Gastrocnemius medialis (tissue), 4 donors: ENCODE data around the gene EYA4. TPM values are rescaled to one million over a fixed set of nuclear protein-coding genes. Genes with fewer than 3 reads are reported as not detected.
A peak's percentile ranks its signal among the peaks of the same experiment; 100 is the strongest.

Source experiments
- ATAC-seq, 2 donors: fragments of 150-250 bp; one replicate each; pipeline ENCODE4 v1.9.1; 2016
- DNase-seq, 2 donors: peaks; one replicate each; pipeline ENCODE4 v3.0.0-alpha.2; 2019
- H3K27ac ChIP-seq, 4 donors: fragments of 200-600 bp; sonication (generic); 1 replicate in 1 of 4; 2 replicates in 3 of 4; pipeline ENCODE4 v1.5.1; 2016 to 2018; ENCODE audit warnings: mild to moderate bottlenecking in 2 of 4, moderate library complexity in 1 of 4
- H3K27me3 ChIP-seq, 3 donors: fragments of 200-600 bp; sonication (generic) in 2 of 3; 1 replicate in 1 of 3; 2 replicates in 2 of 3; pipeline versions ENCODE4 v1.5.1 to v1.6.0; 2016 to 2019; ENCODE audit warnings: mild to moderate bottlenecking in 1 of 3, moderate library complexity in 1 of 3
- H3K36me3 ChIP-seq, 2 donors: fragments of 200-600 bp; sonication (generic) in 1 of 2; one replicate each; pipeline ENCODE4 v1.5.1; 2017 to 2018
- H3K4me1 ChIP-seq, 2 donors: fragments of 200-600 bp; sonication (generic) in 1 of 2; one replicate each; pipeline ENCODE4 v1.5.1; 2016 to 2017; ENCODE audit warnings: mild to moderate bottlenecking in 2 of 2
- H3K4me3 ChIP-seq, 4 donors: fragments of 200-600 bp; sonication (generic) in 3 of 4; 1 replicate in 1 of 4; 2 replicates in 3 of 4; pipeline ENCODE4 v1.5.1; 2016 to 2019; ENCODE audit warnings: mild to moderate bottlenecking in 2 of 4
- H3K9me3 ChIP-seq, 3 donors: fragments of 200-600 bp; sonication (generic) in 2 of 3; 1 replicate in 1 of 3; 2 replicates in 2 of 3; pipeline ENCODE4 v1.5.1; 2016 to 2019
- POLR2A ChIP-seq, 2 donors: fragments of 450-650 bp; IDR thresholded peaks; one replicate each; pipeline ENCODE4 v1.6.1; 2017; ENCODE audit warnings: antibody characterized with exemption in 2 of 2, mild to moderate bottlenecking in 2 of 2, moderate library complexity in 2 of 2
- in situ Hi-C, 4 donors: fragments of 200-750 bp; cut with MboI; loops; one replicate each; pipeline versions ENCODE4 v1.15.0 to v1.8.0; 2017; ENCODE audit warnings: low sequenced_read_pairs in 4 of 4
- intact Hi-C: fragments of 100-400 bp; cut with DNase I; formaldehyde crosslinking; loops from one replicate; pipeline ENCODE4 v1.15.1; 2023; ENCODE audit warnings: low total_unique reads
- total RNA-seq, 4 donors: library from RNA; depleted of rRNA; stranded (reverse); fragments of >200 nt; gene quantifications; one replicate each; pipeline versions ENCODE4 v1.1.0 to v1.2.3, GENCODE V29; 2016
- TF ChIP-seq, protein P1 (sequence below), 5 experiments: fragments of 450-650 bp in 3 of 5; fragments of 200-600 bp in 2 of 5; sonication (generic) in 2 of 5; IDR thresholded peaks in 4 of 5; conservative IDR thresholded peaks in 1 of 5; 1 replicate in 4 of 5; 2 replicates in 1 of 5; pipeline ENCODE4 v1.5.1; 2016 to 2019; ENCODE audit warnings: antibody characterized with exemption in 5 of 5, mild to moderate bottlenecking in 3 of 5, moderate library complexity in 3 of 5

The EYA4 gene
- total RNA-seq, 4 donors from 2014 or later = 33.7 to 110 (median 62.1) TPM

DNA sequence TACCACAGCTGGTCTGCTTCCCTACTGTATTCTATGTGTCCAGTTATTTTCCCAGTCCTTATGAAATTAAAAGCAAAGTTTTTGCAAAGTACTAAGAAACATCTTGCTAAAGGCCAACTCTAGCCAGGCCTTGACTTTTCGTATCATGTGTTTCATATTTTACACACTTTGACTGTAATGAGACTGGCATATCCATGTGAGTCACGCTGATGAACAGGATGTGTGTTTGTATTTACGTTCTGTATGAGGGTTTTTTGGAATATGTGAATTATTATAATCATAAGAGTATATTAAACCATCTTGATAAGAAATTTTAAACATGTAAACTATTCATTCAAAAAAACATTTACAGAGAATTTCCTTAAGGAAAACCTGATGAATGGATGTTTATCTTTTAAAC, 59.7 kb downstream of the EYA4 start:
- in situ Hi-C loops (no loop called here), intact Hi-C loops (no loop called here)
- ATAC-seq (no peak), DNase-seq (no peak)
- TF ChIP-seq, protein P1, sequence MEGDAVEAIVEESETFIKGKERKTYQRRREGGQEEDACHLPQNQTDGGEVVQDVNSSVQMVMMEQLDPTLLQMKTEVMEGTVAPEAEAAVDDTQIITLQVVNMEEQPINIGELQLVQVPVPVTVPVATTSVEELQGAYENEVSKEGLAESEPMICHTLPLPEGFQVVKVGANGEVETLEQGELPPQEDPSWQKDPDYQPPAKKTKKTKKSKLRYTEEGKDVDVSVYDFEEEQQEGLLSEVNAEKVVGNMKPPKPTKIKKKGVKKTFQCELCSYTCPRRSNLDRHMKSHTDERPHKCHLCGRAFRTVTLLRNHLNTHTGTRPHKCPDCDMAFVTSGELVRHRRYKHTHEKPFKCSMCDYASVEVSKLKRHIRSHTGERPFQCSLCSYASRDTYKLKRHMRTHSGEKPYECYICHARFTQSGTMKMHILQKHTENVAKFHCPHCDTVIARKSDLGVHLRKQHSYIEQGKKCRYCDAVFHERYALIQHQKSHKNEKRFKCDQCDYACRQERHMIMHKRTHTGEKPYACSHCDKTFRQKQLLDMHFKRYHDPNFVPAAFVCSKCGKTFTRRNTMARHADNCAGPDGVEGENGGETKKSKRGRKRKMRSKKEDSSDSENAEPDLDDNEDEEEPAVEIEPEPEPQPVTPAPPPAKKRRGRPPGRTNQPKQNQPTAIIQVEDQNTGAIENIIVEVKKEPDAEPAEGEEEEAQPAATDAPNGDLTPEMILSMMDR (IDR thresholded peaks at IDR 0.05 in 4 of 5, conservative IDR thresholded peaks at IDR 0.05 in 1 of 5) = no peak
- no peak for TF ChIP-seq POLR2A (IDR thresholded peaks at IDR 0.05)
- Histone ChIP-seq H3K9me3 (no peaks in the 10 kb centered on the region), H3K4me1 (peaks cover 59 to 80% of the 10 kb centered on the region in 2 donors), H3K27ac (no peak overlapping the region), H3K4me3 (no peak overlapping the region), H3K36me3 (no peaks in the 10 kb centered on the region), H3K27me3 (no peaks in the 10 kb centered on the region)

DNA sequence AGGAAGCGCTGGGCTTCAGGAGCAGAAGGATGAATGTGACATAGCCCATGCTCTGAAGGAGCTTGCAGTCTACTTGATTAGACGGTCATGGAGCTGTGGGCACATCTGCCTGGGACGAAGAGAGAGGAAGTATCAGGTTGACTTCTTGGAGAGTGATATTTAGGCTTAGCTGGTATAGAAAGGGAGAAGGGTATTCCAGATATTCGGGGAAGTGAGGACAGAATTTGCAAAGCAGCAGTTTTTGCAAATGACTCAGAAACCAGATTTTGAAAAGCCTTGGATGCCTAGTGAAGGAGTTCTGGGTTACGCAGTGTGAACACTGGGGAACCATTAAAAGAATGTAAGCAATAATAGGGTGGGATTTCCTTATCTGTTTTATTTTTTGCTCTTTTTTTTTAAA, 60.7 kb downstream of the EYA4 start:
- no peak for TF ChIP-seq POLR2A (IDR thresholded peaks at IDR 0.05)
- TF ChIP-seq, protein P1 (IDR thresholded peaks at IDR 0.05 in 4 of 5, conservative IDR thresholded peaks at IDR 0.05 in 1 of 5) = no peak
- intact Hi-C loops = no loop called here
- H3K4me1 ChIP-seq = peaks cover 64 to 76% of the 10 kb centered on the region in 2 donors

DNA sequence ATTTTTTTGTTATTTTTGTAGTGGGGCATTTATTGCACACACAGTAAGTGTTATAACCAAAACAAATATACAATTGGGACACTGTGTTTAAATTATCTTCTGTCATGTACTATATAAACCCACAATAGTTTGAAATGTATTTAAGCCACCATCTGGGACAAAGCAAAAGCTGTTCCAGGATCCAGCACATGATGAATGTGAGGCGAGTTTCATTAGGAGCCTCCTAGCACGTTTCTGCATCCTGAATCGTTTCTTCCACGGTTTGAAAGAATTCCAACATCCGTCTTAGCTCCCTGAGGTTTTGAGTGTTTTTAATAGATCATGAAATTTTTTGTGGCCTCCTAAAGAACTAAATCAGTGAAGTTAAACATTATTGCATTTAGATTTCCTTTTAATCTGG, 65.8 kb downstream of the EYA4 start:
- peaks cover 49% of the 10 kb centered on the region in 2 donors for H3K4me1 ChIP-seq
- TF ChIP-seq, protein P1 (IDR thresholded peaks at IDR 0.05 in 4 of 5, conservative IDR thresholded peaks at IDR 0.05 in 1 of 5) = no peak
- no peak for TF ChIP-seq POLR2A (IDR thresholded peaks at IDR 0.05)
- in situ Hi-C loops (no loop called here), intact Hi-C loops (no loop called here)
- ATAC-seq (no peak), DNase-seq (no peak)
- H3K9me3 ChIP-seq = no peaks in the 10 kb centered on the region
- H3K27ac ChIP-seq = peak overlapping the region in 2 of 4 donors; percentile 4 to 54
- no peaks in the 10 kb centered on the region for H3K36me3 ChIP-seq
- no peaks in the 10 kb centered on the region for H3K27me3 ChIP-seq
- H3K4me3 ChIP-seq = no peak overlapping the region

More for the DNA sequence above, 60.7 kb downstream of the EYA4 start:
- no peaks in the 10 kb centered on the region for H3K36me3 ChIP-seq
- DNase-seq (no peak), ATAC-seq (no peak)
- no peaks in the 10 kb centered on the region for H3K9me3 ChIP-seq
- H3K27ac ChIP-seq = no peak overlapping the region
- in situ Hi-C loops = no loop called here
- no peaks in the 10 kb centered on the region for H3K27me3 ChIP-seq
- no peak overlapping the region for H3K4me3 ChIP-seq

DNA sequence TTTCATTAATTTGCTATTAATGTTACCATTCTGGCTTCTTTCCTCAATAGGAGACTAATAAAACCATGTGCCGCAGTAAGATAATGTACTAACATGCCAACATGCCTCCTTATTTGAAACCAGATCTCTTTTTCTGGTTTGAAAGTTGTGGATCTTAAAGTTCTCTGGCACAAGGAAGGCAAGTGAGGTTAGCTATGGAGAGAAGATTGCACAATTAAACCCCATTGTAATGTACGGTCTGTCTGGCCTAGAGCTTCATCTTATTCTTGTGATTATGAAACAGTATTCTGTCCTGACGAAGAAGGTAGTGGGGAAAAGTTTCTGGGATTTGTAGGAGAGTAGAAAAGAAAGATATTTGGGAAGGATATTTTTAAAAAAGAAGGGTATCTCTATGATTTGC, 68.4 kb downstream of the EYA4 start:
- ATAC-seq (peak; percentile 93 to 94), DNase-seq (no peak)
- peak overlapping the region in 1 of 4 donors; percentile 1 for H3K4me3 ChIP-seq
- H3K27me3 ChIP-seq = no peaks in the 10 kb centered on the region
- intact Hi-C loops = no loop called here
- peak overlapping the region; percentile 6 to 77 (median 48) for H3K27ac ChIP-seq
- no peak for TF ChIP-seq POLR2A (IDR thresholded peaks at IDR 0.05)
- TF ChIP-seq, protein P1 (IDR thresholded peaks at IDR 0.05 in 4 of 5, conservative IDR thresholded peaks at IDR 0.05 in 1 of 5) = no peak
- peaks cover 43 to 45% of the 10 kb centered on the region in 2 donors for H3K4me1 ChIP-seq
- in situ Hi-C loops = no loop called here
- no peaks in the 10 kb centered on the region for H3K36me3 ChIP-seq
- no peaks in the 10 kb centered on the region for H3K9me3 ChIP-seq

DNA sequence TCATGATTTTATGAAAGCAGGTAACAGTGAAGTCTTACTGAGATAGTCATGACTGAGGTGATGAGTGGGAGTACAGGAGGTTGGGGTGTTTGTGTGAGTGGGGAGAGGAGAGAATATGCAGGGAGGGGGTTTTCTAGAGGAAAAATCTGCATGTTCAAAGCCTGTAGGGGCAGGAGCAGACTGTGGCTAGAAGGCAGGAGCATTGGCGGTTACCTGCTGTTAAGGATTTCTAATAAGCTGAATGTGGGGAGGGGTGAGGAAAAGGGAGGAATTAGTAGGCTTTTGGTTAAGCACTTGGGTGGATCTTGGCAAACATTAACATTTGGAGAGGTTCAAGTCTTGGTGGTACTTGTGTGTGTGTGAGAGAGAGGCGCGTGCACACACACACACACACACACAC, 70.8 kb downstream of the EYA4 start:
- in situ Hi-C loops (no loop called here), intact Hi-C loops (no loop called here)

More for the DNA sequence above, 70.8 kb downstream of the EYA4 start:
- peaks cover 40 to 53% of the 10 kb centered on the region in 2 donors for H3K4me1 ChIP-seq
- no peaks in the 10 kb centered on the region for H3K27me3 ChIP-seq
- ATAC-seq (no peak), DNase-seq (no peak)
- TF ChIP-seq, protein P1 (IDR thresholded peaks at IDR 0.05 in 4 of 5, conservative IDR thresholded peaks at IDR 0.05 in 1 of 5) = no peak
- no peak for TF ChIP-seq POLR2A (IDR thresholded peaks at IDR 0.05)
- H3K9me3 ChIP-seq = no peaks in the 10 kb centered on the region
- H3K36me3 ChIP-seq = no peaks in the 10 kb centered on the region
- H3K27ac ChIP-seq = no peak overlapping the region
- H3K4me3 ChIP-seq = no peak overlapping the region
